Activated naive CD8-positive, alpha-beta T cell treated with anti-CD3 and anti-CD28 coated beads for 36 hours (primary cell): ENCODE results near the gene HIRA. TPM values are rescaled to one million over a fixed set of nuclear protein-coding genes. Genes with fewer than 3 reads are reported as not detected.

Source experiments
- DNase-seq: peaks from one replicate; pipeline ENCODE4 v3.0.0; 2021
- H3K27ac Mint-ChIP-seq: one replicate; pipeline ENCODE4 v1.8.0; 2022; ENCODE audit warnings: mild to moderate bottlenecking, moderate library complexity, mixed read lengths
- H3K27me3 Mint-ChIP-seq: one replicate; pipeline ENCODE4 v1.8.0; 2022; ENCODE audit warnings: mild to moderate bottlenecking, mixed read lengths
- H3K36me3 Mint-ChIP-seq: one replicate; pipeline ENCODE4 v1.8.0; 2021; ENCODE audit warnings: mild to moderate bottlenecking, mixed read lengths
- H3K4me1 Mint-ChIP-seq: one replicate; pipeline ENCODE4 v1.8.0; 2021; ENCODE audit warnings: mixed read lengths
- H3K4me3 Mint-ChIP-seq: one replicate; pipeline ENCODE4 v1.8.0; 2022; ENCODE audit warnings: mild to moderate bottlenecking, moderate library complexity, mixed read lengths
- H3K9me3 Mint-ChIP-seq: one replicate; pipeline ENCODE4 v1.8.0; 2022; ENCODE audit warnings: mixed read lengths
- total RNA-seq, 2 experiments: library from RNA; stranded (reverse); gene quantifications; one replicate each; pipeline ENCODE4 v1.2.3, GENCODE V29; 2021

Gene HIRA
- total RNA-seq, 2 experiments from 2014 or later, result 42.9 to 47.6 TPM

GRCh38 chr22:19466848-19467752, 35.6 kb upstream of the HIRA start:
- peaks cover 17% of the 10 kb centered on the region for H3K36me3 Mint-ChIP-seq

GRCh38 chr22:19466126-19466716, 34.7 kb upstream of the HIRA start:
- Mint-ChIP-seq H3K4me1 (no peaks in the 10 kb centered on the region), H3K27me3 (no peaks in the 10 kb centered on the region), H3K9me3 (no peaks in the 10 kb centered on the region), H3K4me3 (no peak overlapping the region), H3K36me3 (peaks cover 14% of the 10 kb centered on the region), H3K27ac (no peak overlapping the region)
- DNase-seq, result no peak

More at GRCh38 chr22:19466848-19467752, 35.6 kb upstream of the HIRA start:
- Mint-ChIP-seq H3K9me3 (no peaks in the 10 kb centered on the region), H3K27ac (no peak overlapping the region), H3K27me3 (no peaks in the 10 kb centered on the region), H3K4me1 (no peaks in the 10 kb centered on the region), H3K4me3 (no peak overlapping the region)
- no peak for DNase-seq

- H3K27ac Mint-ChIP-seq, result no peak overlapping the region
- H3K4me1 Mint-ChIP-seq, result no peaks in the 10 kb centered on the region
These were observed 33.4 kb upstream of the HIRA start for GRCh38 chr22:19464975-19465374.

GRCh38 chr22:19464546-19464945, 33.0 kb upstream of the HIRA start:
- Mint-ChIP-seq H3K27ac (no peak overlapping the region), H3K36me3 (peaks cover 14% of the 10 kb centered on the region), H3K4me1 (no peaks in the 10 kb centered on the region), H3K4me3 (no peak overlapping the region), H3K9me3 (no peaks in the 10 kb centered on the region), H3K27me3 (no peaks in the 10 kb centered on the region)
- no peak for DNase-seq

More at GRCh38 chr22:19464975-19465374, 33.4 kb upstream of the HIRA start:
- DNase-seq, result no peak
- Mint-ChIP-seq H3K4me3 (no peak overlapping the region), H3K9me3 (no peaks in the 10 kb centered on the region), H3K36me3 (peaks cover 14% of the 10 kb centered on the region), H3K27me3 (no peaks in the 10 kb centered on the region)

- Mint-ChIP-seq H3K36me3 (peaks cover 14% of the 10 kb centered on the region), H3K4me1 (no peaks in the 10 kb centered on the region), H3K9me3 (no peaks in the 10 kb centered on the region), H3K4me3 (no peak overlapping the region), H3K27me3 (no peaks in the 10 kb centered on the region), H3K27ac (no peak overlapping the region)
- no peak for DNase-seq
These were observed 32.2 kb upstream of the HIRA start for GRCh38 chr22:19463491-19464469.

GRCh38 chr22:19463008-19463407, 31.5 kb upstream of the HIRA start:
- no peak for DNase-seq
- no peaks in the 10 kb centered on the region for H3K9me3 Mint-ChIP-seq
- no peaks in the 10 kb centered on the region for H3K27me3 Mint-ChIP-seq
- no peaks in the 10 kb centered on the region for H3K4me1 Mint-ChIP-seq
- no peak overlapping the region for H3K4me3 Mint-ChIP-seq
- H3K36me3 Mint-ChIP-seq, result peaks cover 13% of the 10 kb centered on the region
- H3K27ac Mint-ChIP-seq, result no peak overlapping the region

GRCh38 chr22:19461506-19461905, 30.0 kb upstream of the HIRA start:
- Mint-ChIP-seq H3K9me3 (no peaks in the 10 kb centered on the region), H3K27me3 (no peaks in the 10 kb centered on the region), H3K36me3 (peaks cover 10% of the 10 kb centered on the region), H3K27ac (no peak overlapping the region), H3K4me3 (no peak overlapping the region), H3K4me1 (no peaks in the 10 kb centered on the region)
- no peak for DNase-seq

GRCh38 chr22:19460036-19460435, 28.5 kb upstream of the HIRA start:
- no peak overlapping the region for H3K4me3 Mint-ChIP-seq
- H3K9me3 Mint-ChIP-seq, result no peaks in the 10 kb centered on the region
- DNase-seq, result no peak
- no peaks in the 10 kb centered on the region for H3K27me3 Mint-ChIP-seq
- H3K36me3 Mint-ChIP-seq, result peaks cover 12% of the 10 kb centered on the region
- no peak overlapping the region for H3K27ac Mint-ChIP-seq
- H3K4me1 Mint-ChIP-seq, result peaks cover 7% of the 10 kb centered on the region

GRCh38 chr22:19457828-19458428, 26.4 kb upstream of the HIRA start:
- H3K27ac Mint-ChIP-seq, result no peak overlapping the region
- no peaks in the 10 kb centered on the region for H3K27me3 Mint-ChIP-seq
- peaks cover 23% of the 10 kb centered on the region for H3K36me3 Mint-ChIP-seq
- H3K9me3 Mint-ChIP-seq, result no peaks in the 10 kb centered on the region
- DNase-seq, result no peak
- no peak overlapping the region for H3K4me3 Mint-ChIP-seq
- H3K4me1 Mint-ChIP-seq, result peaks cover 11% of the 10 kb centered on the region

GRCh38 chr22:19456541-19456940, 25.0 kb upstream of the HIRA start:
- no peak overlapping the region for H3K27ac Mint-ChIP-seq
- H3K4me1 Mint-ChIP-seq, result peaks cover 11% of the 10 kb centered on the region
- H3K9me3 Mint-ChIP-seq, result no peaks in the 10 kb centered on the region
- no peaks in the 10 kb centered on the region for H3K27me3 Mint-ChIP-seq
- H3K4me3 Mint-ChIP-seq, result no peak overlapping the region
- peaks cover 25% of the 10 kb centered on the region for H3K36me3 Mint-ChIP-seq
- no peak for DNase-seq

GRCh38 chr22:19455585-19456370, 24.2 kb upstream of the HIRA start:
- Mint-ChIP-seq H3K27ac (peak overlapping the region; percentile 43), H3K36me3 (peaks cover 25% of the 10 kb centered on the region), H3K27me3 (no peaks in the 10 kb centered on the region), H3K4me1 (peaks cover 11% of the 10 kb centered on the region), H3K9me3 (no peaks in the 10 kb centered on the region), H3K4me3 (no peak overlapping the region)
- DNase-seq, result no peak

GRCh38 chr22:19455033-19455432, 23.5 kb upstream of the HIRA start:
- Mint-ChIP-seq H3K36me3 (peaks cover 25% of the 10 kb centered on the region), H3K27me3 (no peaks in the 10 kb centered on the region)

GRCh38 chr22:19454156-19454555, 22.6 kb upstream of the HIRA start:
- Mint-ChIP-seq H3K27me3 (no peaks in the 10 kb centered on the region), H3K9me3 (no peaks in the 10 kb centered on the region), H3K36me3 (peaks cover 25% of the 10 kb centered on the region), H3K27ac (peak overlapping the region; percentile 59), H3K4me1 (peaks cover 16% of the 10 kb centered on the region), H3K4me3 (no peak overlapping the region)
- no peak for DNase-seq

More at GRCh38 chr22:19455033-19455432, 23.5 kb upstream of the HIRA start:
- Mint-ChIP-seq H3K4me1 (peaks cover 11% of the 10 kb centered on the region), H3K9me3 (no peaks in the 10 kb centered on the region), H3K4me3 (no peak overlapping the region), H3K27ac (no peak overlapping the region)
- DNase-seq, result no peak

- Mint-ChIP-seq H3K9me3 (no peaks in the 10 kb centered on the region), H3K36me3 (peaks cover 25% of the 10 kb centered on the region), H3K27ac (no peak overlapping the region), H3K27me3 (no peaks in the 10 kb centered on the region), H3K4me1 (peaks cover 17% of the 10 kb centered on the region), H3K4me3 (no peak overlapping the region)
- DNase-seq, result no peak
These were observed 22.2 kb upstream of the HIRA start for GRCh38 chr22:19453718-19454117.
